Kasumi-1 (cell line): Measurements from ENCODE around the gene SLC25A20.

Source experiments
- DNase-seq, 2 experiments: peaks; one replicate each; lab custom pipeline; 2025; lab: John Stamatoyannopoulos, UW

The SLC25A20 gene

GRCh38 chr3:48897460-48898376 is 964 bp downstream of the SLC25A20 start:
- peak; percentile 9 to 15 for DNase-seq

- DNase-seq: no peak
Observed at GRCh38 chr3:48896936-48897335, 1.7 kb downstream of the SLC25A20 start.

GRCh38 chr3:48894516-48894915 is 4.2 kb downstream of the SLC25A20 start:
- no peak for DNase-seq

- no peak for DNase-seq
Observed at GRCh38 chr3:48891606-48892005, 7.1 kb downstream of the SLC25A20 start.

GRCh38 chr3:48885753-48886152 is 12.9 kb downstream of the SLC25A20 start:
- no peak for DNase-seq

GRCh38 chr3:48881652-48882114 is 17.0 kb downstream of the SLC25A20 start:
- DNase-seq: no peak

GRCh38 chr3:48881006-48881405 is 17.7 kb downstream of the SLC25A20 start:
- no peak for DNase-seq

GRCh38 chr3:48879994-48880377 is 18.7 kb downstream of the SLC25A20 start:
- DNase-seq: no peak

- DNase-seq: no peak
Observed at GRCh38 chr3:48879307-48879993, 19.2 kb downstream of the SLC25A20 start.

GRCh38 chr3:48877671-48878070 is 21.0 kb downstream of the SLC25A20 start:
- DNase-seq: no peak

GRCh38 chr3:48863122-48863521 is 35.6 kb downstream of the SLC25A20 start:
- DNase-seq: no peak

- DNase-seq: peak; percentile 39 to 51
Observed at GRCh38 chr3:48859206-48859605, 39.5 kb downstream of the SLC25A20 start.

GRCh38 chr3:48858709-48859108 is 40.0 kb downstream of the SLC25A20 start:
- DNase-seq: no peak

GRCh38 chr3:48857641-48858040 is 41.0 kb downstream of the SLC25A20 start:
- DNase-seq: no peak

- no peak for DNase-seq
Observed at GRCh38 chr3:48856469-48856868, 42.2 kb downstream of the SLC25A20 start.

- DNase-seq: peak; percentile 31 to 54
Observed at GRCh38 chr3:48855681-48856447, 42.8 kb downstream of the SLC25A20 start.

- DNase-seq: peak; percentile 26 to 52
Observed at GRCh38 chr3:48852151-48852550, 46.5 kb downstream of the SLC25A20 start.

GRCh38 chr3:48851407-48851806 is 47.3 kb downstream of the SLC25A20 start:
- DNase-seq: no peak

- DNase-seq: no peak
Observed at GRCh38 chr3:48848816-48849515, 49.7 kb downstream of the SLC25A20 start.

GRCh38 chr3:48847504-48848423 is 50.9 kb downstream of the SLC25A20 start, which contains the start of gene PRKAR2A:
PRKAR2A (minus strand) TSS chr3:48847874; CDS start chr3:48847596, 278 bp downstream.
- peak; percentile 75 to 76 for DNase-seq
